K562 (cell line): ENCODE data around the gene FH. TPM values are rescaled to one million over a fixed set of nuclear protein-coding genes. Genes with fewer than 3 reads are reported as not detected.

Experiments
- ATAC-seq: fragments of 200-7000 bp; cut with Tn5 transposase; 3 replicates; pipeline ENCODE4 v1.9.1; 2020; ENCODE audit warnings: moderate library complexity
- BruUV-seq: library from RNA; stranded (reverse); fragments of 400-500 nt; replicated peaks from 2 replicates; lab custom pipeline; 2021; lab: Mats Ljungman, UMichigan
- CTCF ChIA-PET: fragments of 300-600 bp; formaldehyde crosslinking; extraction: SDS; loops from one replicate; lab custom pipeline; 2021; ENCODE audit warnings: low intra/inter-chr PET ratio; lab: Yijun Ruan, JAX
- POLR2A ChIA-PET: fragments of 300-600, 350-650 bp; sonication (Branson Sonifier 250); formaldehyde crosslinking; extraction: SDS; loops from one replicate; lab custom pipeline; 2021; ENCODE audit warnings: antibody characterized with exemption, inconsistent platforms; lab: Yijun Ruan, JAX
- DNase-seq, 4 experiments: peaks; one replicate each; pipeline versions ENCODE4 v3.0.0 to v3.0.0-alpha.2; 2011 to 2018; ENCODE audit warnings: low spot score in 3 of 4, mixed read lengths in 3 of 4; ENCODE audit errors: extremely low read depth in 1 of 4
- FAIRE-seq: peaks from 2 replicates; lab custom pipeline; 2011; peaks lifted over from hg19 to GRCh38; lab: Jason Lieb, UNC
- H2AFZ ChIP-seq: 2 replicates; pipeline ENCODE4 v1.6.0; 2011; ENCODE audit warnings: low read depth, low read length, control low read depth, inconsistent platforms
- H3K27ac ChIP-seq: fragments of 200-600 bp; 3 replicates; pipeline ENCODE4 v1.8.0; 2011; ENCODE audit warnings: low read depth, mild to moderate bottlenecking, control low read depth, inconsistent platforms, low read length, moderate library complexity, mixed read lengths; ENCODE audit errors: extremely low read depth
- H3K27me3 ChIP-seq, 2 experiments: fragments of 300-600 bp in 1 of 2; 2 replicates in 1 of 2; 3 replicates in 1 of 2; pipeline versions ENCODE4 v1.6.0 to v1.8.0; 2011; ENCODE audit warnings: inconsistent platforms in 2 of 2, low read length in 2 of 2, mild to moderate bottlenecking in 1 of 2, mixed read lengths in 1 of 2, moderate library complexity in 1 of 2; ENCODE audit not compliant: control insufficient read depth in 2 of 2, insufficient read depth in 2 of 2
- H3K36me3 ChIP-seq: fragments of 300-600 bp; 3 replicates; pipeline ENCODE4 v1.8.0; 2011; ENCODE audit warnings: mild to moderate bottlenecking, low read length, inconsistent platforms; ENCODE audit not compliant: control insufficient read depth, insufficient read depth
- H3K4me1 ChIP-seq, 2 experiments: fragments of 200-600 bp in 1 of 2; replicated peaks in 1 of 2; 2 replicates in 1 of 2; 3 replicates in 1 of 2; pipeline versions ENCODE4 v1.5.1 to v1.8.0; 2011; ENCODE audit warnings: inconsistent platforms in 2 of 2, low read length in 2 of 2, mild to moderate bottlenecking in 1 of 2, mixed read lengths in 1 of 2, moderate library complexity in 1 of 2; ENCODE audit not compliant: control insufficient read depth in 2 of 2, insufficient read depth in 2 of 2
- H3K4me2 ChIP-seq: 2 replicates; pipeline ENCODE4 v1.6.1; 2011; ENCODE audit warnings: low read length, control low read depth, inconsistent platforms, mixed read lengths; ENCODE audit not compliant: insufficient read depth
- H3K4me3 ChIP-seq: fragments of 200-600 bp; sonication (generic), shearing (Covaris generic); 2 replicates; pipeline ENCODE4 v1.5.1; 2016; ENCODE audit warnings: control low read depth, inconsistent platforms
- H3K79me2 ChIP-seq: fragments of 200-600 bp; 3 replicates; pipeline ENCODE4 v1.8.0; 2011; ENCODE audit warnings: low read length, inconsistent platforms; ENCODE audit not compliant: control insufficient read depth, insufficient read depth
- H3K9ac ChIP-seq, 2 experiments: 2 replicates each; pipeline versions ENCODE4 v1.6.0 to v1.6.1; 2011; ENCODE audit warnings: low read depth in 2 of 2, low read length in 2 of 2, control low read depth in 1 of 2, inconsistent platforms in 1 of 2, mild to moderate bottlenecking in 1 of 2, mixed read lengths in 1 of 2; ENCODE audit not compliant: insufficient read depth in 1 of 2
- H3K9me1 ChIP-seq: one replicate; pipeline ENCODE4 v1.6.0; 2011; ENCODE audit warnings: inconsistent platforms, mild to moderate bottlenecking, low read length, moderate library complexity; ENCODE audit not compliant: control insufficient read depth, insufficient read depth
- H3K9me3 ChIP-seq: replicated peaks from 2 replicates; pipeline ENCODE4 v1.5.1; 2011; ENCODE audit warnings: low read depth, low read length, inconsistent platforms; ENCODE audit not compliant: control insufficient read depth, insufficient read depth
- H4K20me1 ChIP-seq: replicated peaks from 2 replicates; pipeline ENCODE4 v1.6.1; 2011; ENCODE audit warnings: low read length, inconsistent platforms, mixed read lengths; ENCODE audit not compliant: control insufficient read depth, insufficient read depth
- E2F5 ChIP-seq: sonication (generic); formaldehyde crosslinking; IDR thresholded peaks from 2 replicates; pipeline ENCODE4 v1.8.0; 2022; ENCODE audit warnings: mild to moderate bottlenecking, missing genetic modification reagents
- HMGXB4 ChIP-seq: sonication (generic); formaldehyde crosslinking; IDR thresholded peaks from 2 replicates; pipeline ENCODE4 v1.8.1; 2023; ENCODE audit warnings: mild to moderate bottlenecking, missing genetic modification reagents
- KLF13 ChIP-seq: fragments of 450-650 bp; IDR thresholded peaks from 2 replicates; pipeline ENCODE4 v1.6.1; 2016; ENCODE audit warnings: missing genetic modification characterization, low read depth, mild to moderate bottlenecking, missing compliant biosample characterization, moderate library complexity, borderline replicate concordance
- POLR2AphosphoS2 ChIP-seq: IDR thresholded peaks from 2 replicates; pipeline ENCODE4 v1.6.1; 2012; ENCODE audit warnings: low read length, improper control_type of control experiment
- POU5F1 ChIP-seq: fragments of 150-350 bp; IDR thresholded peaks from 2 replicates; pipeline ENCODE4 v1.6.1; 2014; ENCODE audit warnings: borderline replicate concordance, low read length, low read depth, mild to moderate bottlenecking; ENCODE audit not compliant: partially characterized antibody
- WGBS: fragments of 100-300 bp; shearing (Covaris generic); methylation state at CpG from one replicate; pipeline ENCODE4 v1.1.6; 2016; ENCODE audit warnings: low coverage, mixed read lengths; ENCODE audit not compliant: insufficient coverage; ENCODE audit errors: missing lambda C conversion rate; 5-methylcytosine and 5-hydroxymethylcytosine counted together
- in situ Hi-C: fragments of 300-500 bp; cut with MboI; formaldehyde crosslinking; loops from 4 replicates; pipeline ENCODE4 v1.15.0; 2018; ENCODE audit warnings: inconsistent platforms, mixed read lengths
- intact Hi-C: fragments of 100-400 bp; cut with micrococcal nuclease; formaldehyde crosslinking; loops from 2 replicates; pipeline ENCODE4 v1.14.2; 2022
- polyA plus RNA-seq, 8 experiments: library from polyadenylated mRNA; depleted of rRNA in 4 of 8; stranded (reverse) in 5 of 8; unstranded in 3 of 8; fragments of >200 nt; fragmentation: Nextera tagmentation in 2 of 8; fragmentation: Illumina TruSeq in 1 of 8; extraction: Ambion mirVana in 2 of 8; extraction: Trizol in 1 of 8; gene quantifications; 2 replicates each; pipeline versions ENCODE4 v1.2.1 to v1.2.3, GENCODE V29; 2011 to 2014; ENCODE audit warnings: inconsistent platforms in 1 of 8, missing spikeins in 1 of 8
- total RNA-seq, 7 experiments: library from RNA; depleted of rRNA in 6 of 7; stranded (reverse); fragments of >200 nt in 6 of 7; fragmentation: Illumina TruSeq in 2 of 7; extraction: Trizol in 2 of 7; gene quantifications; 2 replicates each; pipeline versions ENCODE4 v1.2.1 to v1.2.3, GENCODE V29; 2011 to 2021; ENCODE audit warnings: low replicate concordance in 1 of 7
- TF ChIP-seq, protein P1 (sequence below), 2 experiments: IDR thresholded peaks in 1 of 2; conservative IDR thresholded peaks in 1 of 2; 2 replicates each; pipeline ENCODE4 v1.6.1; 2016; ENCODE audit warnings: low read depth in 2 of 2, mild to moderate bottlenecking in 1 of 2, missing compliant biosample characterization in 1 of 2, missing genetic modification characterization in 1 of 2, moderate library complexity in 1 of 2
- TF ChIP-seq, protein P2 (sequence below), 2 experiments: fragments of 450-650 bp; IDR thresholded peaks; 2 replicates each; pipeline ENCODE4 v1.6.1; 2016

The FH gene
- total and polyA plus RNA-seq, 9 of the 15 experiments (the other 6 are each of a cell fraction or from before 2014, with no cell fraction given), result 117 to 240 (median 211) TPM

DNA sequence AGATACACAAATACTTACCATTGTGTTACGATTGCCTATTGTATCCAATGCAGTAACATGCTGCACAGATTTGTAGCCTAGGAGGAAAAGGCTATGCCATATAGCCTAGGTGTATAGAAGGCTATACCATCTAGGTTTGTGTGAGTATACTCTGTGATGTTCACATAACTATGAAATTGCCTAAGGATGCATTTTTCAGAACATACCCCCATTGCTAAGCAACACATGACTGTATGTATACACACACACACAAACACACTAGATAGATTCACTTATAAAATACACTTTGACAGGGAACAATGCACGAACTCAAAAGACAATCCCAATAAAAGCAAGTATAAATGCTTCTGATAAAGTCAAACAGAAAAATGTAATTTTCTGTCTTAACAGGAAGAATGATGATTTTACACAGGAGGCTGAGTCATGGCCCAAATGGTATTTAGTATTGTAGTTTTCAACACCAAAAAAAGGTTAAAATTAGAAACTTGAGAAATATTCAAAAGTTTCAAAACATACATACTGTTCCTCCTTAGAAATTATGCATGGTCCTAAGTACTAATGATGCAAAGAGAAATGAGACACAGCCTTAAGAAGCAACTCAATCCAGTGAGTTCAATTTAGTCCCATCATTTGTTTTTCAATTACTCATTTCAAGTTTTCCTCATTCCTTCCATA lies 12.2 kb downstream of the FH start:
- Histone ChIP-seq H3K9ac (no peak overlapping the region), H3K27ac (no peak overlapping the region), H3K4me3 (no peak overlapping the region), H2AFZ (no peak overlapping the region), H3K9me3 (no peaks in the 10 kb centered on the region), H3K9me1 (no peaks in the 10 kb centered on the region), H3K4me1 (no peaks in the 10 kb centered on the region), H4K20me1 (no peaks in the 10 kb centered on the region), H3K27me3 (no peaks in the 10 kb centered on the region), H3K4me2 (no peak overlapping the region), H3K79me2 (no peaks in the 10 kb centered on the region), H3K36me3 (peaks cover 95% of the 10 kb centered on the region)
- in situ Hi-C loops (no loop called here), intact Hi-C loops (no loop called here)
- ATAC-seq (no peak), FAIRE-seq (peak; percentile 59), DNase-seq (no peak)
- no TSS peak for BruUV-seq
- TF ChIP-seq, protein P1, sequence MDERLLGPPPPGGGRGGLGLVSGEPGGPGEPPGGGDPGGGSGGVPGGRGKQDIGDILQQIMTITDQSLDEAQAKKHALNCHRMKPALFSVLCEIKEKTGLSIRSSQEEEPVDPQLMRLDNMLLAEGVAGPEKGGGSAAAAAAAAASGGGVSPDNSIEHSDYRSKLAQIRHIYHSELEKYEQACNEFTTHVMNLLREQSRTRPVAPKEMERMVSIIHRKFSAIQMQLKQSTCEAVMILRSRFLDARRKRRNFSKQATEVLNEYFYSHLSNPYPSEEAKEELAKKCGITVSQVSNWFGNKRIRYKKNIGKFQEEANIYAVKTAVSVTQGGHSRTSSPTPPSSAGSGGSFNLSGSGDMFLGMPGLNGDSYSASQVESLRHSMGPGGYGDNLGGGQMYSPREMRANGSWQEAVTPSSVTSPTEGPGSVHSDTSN (CRISPR knock-in tag; IDR thresholded peaks at IDR 0.05; ENCODE audit: low read depth), result no peak
- TF ChIP-seq, protein P1 (tag; conservative IDR thresholded peaks at IDR 0.05; ENCODE audit: low read depth), result no peak
- TF ChIP-seq POLR2AphosphoS2, result no peak
- TF ChIP-seq, protein P2, sequence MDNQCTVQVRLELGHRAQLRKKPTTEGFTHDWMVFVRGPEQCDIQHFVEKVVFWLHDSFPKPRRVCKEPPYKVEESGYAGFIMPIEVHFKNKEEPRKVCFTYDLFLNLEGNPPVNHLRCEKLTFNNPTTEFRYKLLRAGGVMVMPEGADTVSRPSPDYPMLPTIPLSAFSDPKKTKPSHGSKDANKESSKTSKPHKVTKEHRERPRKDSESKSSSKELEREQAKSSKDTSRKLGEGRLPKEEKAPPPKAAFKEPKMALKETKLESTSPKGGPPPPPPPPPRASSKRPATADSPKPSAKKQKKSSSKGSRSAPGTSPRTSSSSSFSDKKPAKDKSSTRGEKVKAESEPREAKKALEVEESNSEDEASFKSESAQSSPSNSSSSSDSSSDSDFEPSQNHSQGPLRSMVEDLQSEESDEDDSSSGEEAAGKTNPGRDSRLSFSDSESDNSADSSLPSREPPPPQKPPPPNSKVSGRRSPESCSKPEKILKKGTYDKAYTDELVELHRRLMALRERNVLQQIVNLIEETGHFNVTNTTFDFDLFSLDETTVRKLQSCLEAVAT (IDR thresholded peaks at IDR 0.05), result no peak
- no peak for TF ChIP-seq POU5F1
- no peak for TF ChIP-seq E2F5
- TF ChIP-seq KLF13 (tag), result no peak
- no peak for TF ChIP-seq HMGXB4 (CRISPR knock-in tag)
- CTCF ChIA-PET, result no interaction called here
- WGBS, result 89% methylated on average over 2 of the region's 2 CpGs
- POLR2A ChIA-PET, result interaction anchor here (0.8 kb wide), 1 partner anchor 13 kb away, joined by 3 read pairs; no protein-coding TSS in a partner anchor
